ENCODE measurements around the gene ROBO1.

Gene ROBO1

DNA sequence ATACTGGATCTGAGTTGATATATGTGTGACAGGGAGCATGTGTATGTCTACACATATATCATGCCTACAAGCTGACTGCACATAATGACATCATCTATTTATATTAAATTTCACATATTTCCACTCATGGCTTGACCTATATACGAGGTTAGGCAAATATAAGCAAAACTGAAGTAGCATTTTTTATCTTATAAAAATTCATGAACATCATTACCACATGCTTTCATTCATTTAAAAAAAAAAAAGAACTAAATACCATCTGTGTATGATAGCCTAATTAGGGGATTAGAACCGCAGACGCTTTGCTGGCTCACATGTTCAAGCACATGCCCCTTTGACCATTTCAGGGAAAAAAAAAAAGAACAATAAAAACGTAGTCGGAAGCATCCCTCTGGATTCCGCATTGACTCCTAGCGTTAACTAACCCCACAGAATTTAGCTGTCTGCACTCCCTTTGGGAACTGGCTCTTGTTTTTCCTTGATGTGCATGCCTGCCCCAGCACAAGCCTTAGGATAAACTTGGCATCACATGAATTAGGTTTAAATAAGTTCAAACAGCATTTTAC lies 888.4 kb downstream of the ROBO1 start:
- no peak for DNase-seq (ENCODE audit: low read depth in 2 of 2)

DNA sequence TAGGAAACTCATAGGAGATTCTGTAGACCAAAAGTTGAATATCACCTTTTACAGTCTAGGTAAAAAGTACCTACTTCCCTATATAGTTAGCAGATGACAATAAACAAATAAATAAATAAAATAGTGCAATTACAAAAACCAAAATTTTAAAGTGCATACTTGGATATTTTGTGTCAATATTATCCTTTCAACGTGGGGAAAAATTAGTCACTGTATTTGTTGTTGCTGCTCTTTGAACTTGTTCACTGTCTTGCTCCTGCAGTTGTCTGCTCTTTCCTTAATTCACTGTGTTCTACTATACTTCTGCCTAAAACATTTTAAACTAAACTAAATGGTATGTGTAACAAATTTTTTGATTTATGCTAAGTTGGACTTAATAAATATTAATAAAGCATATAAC lies 889.0 kb downstream of the ROBO1 start:
- no peak for DNase-seq (ENCODE audit: low read depth in 2 of 2)

- DNase-seq (ENCODE audit: low read depth in 2 of 2): no peak
Observed at GRCh38 chr3:78878011-78878410, 889.8 kb downstream of the ROBO1 start.

- no peak for DNase-seq (ENCODE audit: low read depth in 2 of 2)
Observed at GRCh38 chr3:78875851-78876250, 891.9 kb downstream of the ROBO1 start.

GRCh38 chr3:78875436-78875835 lies 892.4 kb downstream of the ROBO1 start:
- DNase-seq (ENCODE audit: low read depth in 2 of 2): no peak

- no peak for DNase-seq (ENCODE audit: low read depth in 2 of 2)
Observed at GRCh38 chr3:78873641-78874040, 894.2 kb downstream of the ROBO1 start.

- no peak for DNase-seq (ENCODE audit: low read depth in 2 of 2)
Observed at GRCh38 chr3:78872195-78872594, 895.6 kb downstream of the ROBO1 start.

DNA sequence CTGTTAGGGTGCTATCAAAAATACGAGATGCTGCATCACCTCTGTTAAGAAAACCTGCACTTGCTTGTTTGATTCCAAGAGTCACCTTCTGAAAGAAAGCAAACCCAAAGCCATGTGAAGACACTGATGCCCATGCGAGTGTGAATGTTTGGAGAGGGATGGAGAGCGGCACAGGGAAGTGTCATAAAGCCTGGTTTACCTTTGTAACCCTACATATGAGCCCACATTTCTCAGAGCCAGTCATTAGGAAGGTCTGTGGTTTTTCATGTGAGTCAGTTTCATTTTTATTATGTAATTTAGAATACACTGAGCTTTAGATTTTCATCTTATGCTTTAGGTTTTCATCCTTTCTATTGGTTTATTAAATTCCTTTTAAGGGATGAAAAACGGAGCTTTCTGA lies 896.8 kb downstream of the ROBO1 start:
- no peak for DNase-seq (ENCODE audit: low read depth in 2 of 2)

- DNase-seq (ENCODE audit: low read depth in 2 of 2): no peak
Observed at GRCh38 chr3:78870484-78870883, 897.3 kb downstream of the ROBO1 start.

- DNase-seq (ENCODE audit: low read depth in 2 of 2): no peak
Observed at GRCh38 chr3:78868570-78868969, 899.2 kb downstream of the ROBO1 start.

GRCh38 chr3:78867409-78868372 lies 900.1 kb downstream of the ROBO1 start:
- no peak for DNase-seq (ENCODE audit: low read depth in 2 of 2)

DNA sequence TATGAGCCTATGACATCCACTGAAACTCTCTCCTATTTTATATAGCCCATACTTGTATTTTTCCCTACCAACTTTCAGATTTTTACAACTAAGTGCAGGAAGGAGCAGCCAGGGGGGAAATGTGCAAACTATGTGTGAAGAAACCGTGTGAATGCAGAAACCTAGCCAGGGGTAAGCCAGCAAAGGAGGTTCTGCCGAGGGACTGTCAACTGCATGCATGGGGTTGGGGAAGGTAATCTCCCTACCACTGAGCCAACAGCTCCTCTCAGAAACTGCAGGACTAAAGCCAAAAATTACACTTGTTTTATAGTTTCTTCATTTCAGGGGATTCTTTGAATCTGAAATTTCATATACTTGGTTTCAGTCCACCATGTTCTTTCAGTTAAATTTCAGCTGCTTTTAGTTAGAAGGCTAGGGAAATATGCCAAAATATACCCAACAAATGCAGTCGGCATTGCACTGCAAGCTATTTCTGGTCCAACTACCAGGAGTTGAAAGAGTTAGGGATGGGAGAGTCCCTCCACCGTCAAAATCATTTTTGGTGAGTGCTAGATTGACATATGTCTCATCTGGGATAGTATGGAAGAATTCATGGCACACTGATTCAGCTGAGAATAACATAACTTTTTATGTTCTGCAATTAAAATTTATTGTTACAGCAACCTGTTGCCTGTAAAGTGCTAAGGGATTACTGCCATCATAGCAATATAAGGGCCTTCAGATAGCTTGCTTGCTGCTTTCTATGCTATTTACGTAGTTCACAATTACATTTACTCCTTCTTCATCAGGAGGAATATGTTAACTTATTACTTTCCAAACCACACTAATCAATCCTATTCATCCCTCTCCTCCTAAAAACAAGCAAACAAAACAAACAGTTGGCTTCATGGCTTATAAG lies 904.2 kb downstream of the ROBO1 start:
- DNase-seq (ENCODE audit: low read depth in 2 of 2): no peak

DNA sequence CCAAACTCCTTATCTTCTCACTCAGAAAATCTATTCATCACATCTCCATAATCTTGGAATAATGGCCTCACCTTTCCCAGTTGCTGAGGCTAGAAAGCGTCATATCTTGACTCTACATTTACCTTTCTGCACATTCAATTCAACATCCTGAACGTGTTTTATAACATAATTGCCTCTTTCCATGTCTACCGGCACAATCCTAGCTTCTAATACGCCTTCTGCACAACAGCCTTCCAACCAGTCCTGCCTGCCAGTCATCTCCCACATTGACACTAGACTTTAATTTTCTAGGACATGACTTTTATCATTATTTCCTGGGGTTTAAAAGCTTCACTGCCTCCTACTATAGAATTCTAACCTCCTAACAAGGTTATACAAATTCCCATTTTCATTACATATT lies 906.6 kb downstream of the ROBO1 start:
- DNase-seq (ENCODE audit: low read depth in 2 of 2): no peak

DNA sequence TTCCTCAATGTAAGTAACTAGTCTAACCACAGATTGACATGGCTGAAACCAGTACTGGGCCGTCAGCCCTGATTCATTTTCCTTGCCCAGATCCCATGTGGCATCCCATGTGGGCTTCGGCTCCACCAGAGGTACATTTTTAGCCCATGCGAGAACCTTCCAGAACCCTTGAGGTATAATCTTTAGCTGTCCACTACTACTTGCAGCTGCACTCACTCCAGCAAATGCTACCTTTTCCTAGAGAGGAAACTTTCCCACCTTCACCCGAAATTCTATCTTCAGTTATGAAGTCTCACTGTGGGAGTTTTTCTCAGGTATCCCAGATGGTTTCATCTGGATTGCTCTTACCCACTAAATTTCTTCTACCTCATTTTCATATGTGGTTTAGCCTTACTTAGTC lies 907.2 kb downstream of the ROBO1 start:
- no peak for DNase-seq (ENCODE audit: low read depth in 2 of 2)

GRCh38 chr3:78858910-78859309 lies 908.9 kb downstream of the ROBO1 start:
- no peak for DNase-seq (ENCODE audit: low read depth in 2 of 2)

DNA sequence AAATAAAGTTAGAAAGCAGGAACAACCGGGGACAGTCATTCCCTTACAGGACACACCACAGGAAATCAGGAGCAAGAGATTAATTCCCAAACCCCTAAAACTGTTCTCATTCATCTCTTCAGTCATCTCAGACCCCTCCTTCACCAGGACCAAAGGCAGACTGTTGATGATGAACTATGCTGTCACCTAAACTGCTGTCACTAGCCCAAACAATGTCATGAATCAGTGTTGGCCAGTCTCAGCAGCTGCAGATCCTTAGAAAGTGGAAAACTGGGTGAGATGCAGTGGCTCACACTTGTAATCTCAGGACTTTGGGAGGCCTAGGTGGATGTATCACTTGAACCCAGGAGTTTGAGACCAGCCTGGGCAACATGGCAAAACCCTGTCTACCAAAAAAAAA lies 909.6 kb downstream of the ROBO1 start:
- no peak for DNase-seq (ENCODE audit: low read depth in 2 of 2)

DNA sequence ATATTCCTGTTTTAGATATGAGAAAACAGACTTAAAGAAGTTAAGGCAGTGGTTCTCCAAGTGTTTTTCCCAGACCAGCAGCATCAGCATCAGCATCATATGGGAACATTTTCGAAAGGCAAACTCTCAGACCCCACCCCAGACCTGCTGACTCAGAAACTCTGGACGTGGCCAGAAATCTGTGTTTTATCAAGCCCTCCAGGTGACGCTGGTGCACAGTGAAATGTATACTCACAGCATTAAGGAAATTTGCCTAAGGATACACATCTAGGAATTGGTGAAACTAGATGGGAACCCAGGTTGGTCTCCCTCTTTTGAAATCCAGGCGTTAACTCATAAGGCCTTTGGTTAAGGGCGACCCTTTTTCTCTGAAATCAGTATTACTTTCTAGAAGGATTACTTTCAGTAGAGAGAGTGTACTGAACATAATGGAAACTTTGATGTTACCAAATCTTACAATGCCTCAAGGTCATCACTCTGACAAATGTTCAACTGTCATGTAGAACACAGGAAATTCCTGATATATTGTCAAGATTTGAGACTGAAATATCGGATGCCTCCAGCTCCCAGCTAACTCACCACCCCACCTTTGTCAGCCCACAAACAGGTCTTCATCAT lies 910.2 kb downstream of the ROBO1 start:
- DNase-seq (ENCODE audit: low read depth in 2 of 2): no peak

- DNase-seq (ENCODE audit: low read depth in 2 of 2): no peak
Observed at GRCh38 chr3:78856164-78856563, 911.6 kb downstream of the ROBO1 start.

DNA sequence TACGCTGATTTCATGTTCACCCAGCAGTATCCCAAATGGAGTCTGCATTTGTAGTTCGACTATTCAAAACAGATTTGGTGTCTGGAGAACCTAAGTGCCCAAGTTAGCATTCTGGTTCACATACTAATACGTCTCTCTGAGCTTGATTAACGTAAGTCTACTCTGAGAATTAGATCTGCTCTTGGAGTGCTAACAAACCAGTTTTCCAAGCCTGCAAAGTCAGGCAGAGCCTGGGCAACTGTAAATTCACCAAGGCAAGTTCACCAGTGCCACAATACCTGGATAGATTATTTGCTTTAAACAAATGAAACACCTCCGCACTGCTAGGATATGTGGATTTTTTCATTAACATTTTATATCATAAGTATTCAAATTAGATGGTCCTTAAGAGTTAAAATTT lies 912.6 kb downstream of the ROBO1 start:
- no peak for DNase-seq (ENCODE audit: low read depth in 2 of 2)

GRCh38 chr3:78848392-78849288 lies 919.2 kb downstream of the ROBO1 start:
- no peak for DNase-seq (ENCODE audit: low read depth in 2 of 2)

- no peak for DNase-seq (ENCODE audit: low read depth in 2 of 2)
Observed at GRCh38 chr3:78847603-78848002, 920.2 kb downstream of the ROBO1 start.
